HCT116 (cell line): ENCODE measurements around the gene RIN1. TPM values are rescaled to one million over a fixed set of nuclear protein-coding genes. Genes with fewer than 3 reads are reported as not detected.

Experiments used
- ATAC-seq: fragments of 200-7000 bp; cut with Tn5 transposase; 2 replicates; pipeline ENCODE4 v1.9.1; 2020; ENCODE audit warnings: mild to moderate bottlenecking, moderate library complexity
- BruUV-seq: library from RNA; stranded (reverse); fragments of 400-500 nt; replicated peaks from 2 replicates; lab custom pipeline; 2021; lab: Mats Ljungman, UMichigan
- CTCF ChIA-PET: fragments of 300-600 bp; sonication (Branson Sonifier 250); formaldehyde crosslinking; loops from one replicate; lab custom pipeline; 2021; ENCODE audit warnings: antibody characterized with exemption; lab: Charles Lee
- POLR2A ChIA-PET: fragments of 300-600, 350-600 bp; sonication (Branson Sonifier 250); formaldehyde crosslinking; loops from one replicate; lab custom pipeline; 2021; ENCODE audit warnings: antibody characterized with exemption; lab: Charles Lee
- RAD21 ChIA-PET, 2 experiments: fragments of 300-600 bp; sonication (Branson Sonifier 250); formaldehyde crosslinking; loops; one replicate each; lab custom pipeline; 2023; ENCODE audit warnings: low total read pairs in 2 of 2; ENCODE audit not compliant: uncharacterized antibody in 2 of 2, unreplicated experiment in 2 of 2, low non-redundant PET in 1 of 2; lab: Charles Lee
- DNase-seq: peaks from one replicate; pipeline ENCODE4 v3.0.0-alpha.2; 2010; ENCODE audit warnings: low read depth, low spot score
- H2AFZ ChIP-seq: fragments of 200-600 bp; shearing (Covaris generic), sonication (generic); 2 replicates; pipeline ENCODE4 v1.6.1; 2017; ENCODE audit warnings: low read depth, mixed run types, mixed read lengths, antibody characterized with exemption, low read length; ENCODE audit not compliant: poor library complexity, severe bottlenecking
- H3K27ac ChIP-seq: 2 replicates; pipeline ENCODE4 v1.5.1; 2012; ENCODE audit warnings: low read depth, low read length
- H3K27me3 ChIP-seq: fragments of 200-600 bp; sonication (generic); 2 replicates; pipeline ENCODE4 v1.6.1; 2016; ENCODE audit warnings: mixed run types, low read length, mixed read lengths; ENCODE audit not compliant: insufficient read depth
- H3K36me3 ChIP-seq, 2 experiments: fragments of 200-500 bp in 1 of 2; fragments of 200-600 bp in 1 of 2; sonication (Bioruptor generic) in 1 of 2; sonication (generic) in 1 of 2; 2 replicates each; pipeline versions ENCODE4 v1.5.1 to v1.6.1; 2014 to 2016; ENCODE audit warnings: low read length in 2 of 2, inconsistent platforms in 1 of 2, mixed read lengths in 1 of 2, mixed run types in 1 of 2; ENCODE audit not compliant: insufficient read depth in 2 of 2, control insufficient read depth in 1 of 2
- H3K4me1 ChIP-seq, 2 experiments: fragments of 200-600 bp in 1 of 2; sonication (generic) in 1 of 2; 2 replicates each; pipeline versions ENCODE4 v1.5.1 to v1.6.1; 2012 to 2017; ENCODE audit warnings: low read length in 2 of 2, inconsistent platforms in 1 of 2, mild to moderate bottlenecking in 1 of 2, mixed read lengths in 1 of 2, mixed run types in 1 of 2, moderate library complexity in 1 of 2; ENCODE audit not compliant: insufficient read depth in 2 of 2, control insufficient read depth in 1 of 2
- H3K4me2 ChIP-seq: fragments of 200-600 bp; sonication (generic); 2 replicates; pipeline ENCODE4 v1.6.1; 2017; ENCODE audit warnings: mixed run types, low read length, mixed read lengths
- H3K4me3 ChIP-seq, 2 experiments: fragments of 200-600 bp in 1 of 2; sonication (generic) in 1 of 2; replicated peaks in 1 of 2; 2 replicates each; pipeline ENCODE4 v1.5.1; 2011 to 2016; ENCODE audit warnings: low read length in 2 of 2, control low read depth in 1 of 2, low read depth in 1 of 2, mild to moderate bottlenecking in 1 of 2, mixed read lengths in 1 of 2, mixed run types in 1 of 2
- H3K79me2 ChIP-seq: fragments of 200-600 bp; sonication (generic); 2 replicates; pipeline ENCODE4 v1.6.1; 2017; ENCODE audit warnings: mild to moderate bottlenecking, mixed run types, low read length, moderate library complexity, mixed read lengths; ENCODE audit not compliant: insufficient read depth
- H3K9ac ChIP-seq: fragments of 200-600 bp; sonication (generic); 2 replicates; pipeline ENCODE4 v1.6.1; 2016; ENCODE audit warnings: low read length, mixed read lengths
- H3K9me2 ChIP-seq: fragments of 200-600 bp; sonication (generic), shearing (Covaris generic); 2 replicates; pipeline ENCODE4 v1.6.1; 2017; ENCODE audit warnings: mixed run types, mild to moderate bottlenecking, moderate library complexity; ENCODE audit not compliant: insufficient read depth
- H3K9me3 ChIP-seq, 2 experiments: fragments of 200-500 bp in 1 of 2; fragments of 200-600 bp in 1 of 2; sonication (Bioruptor generic) in 1 of 2; sonication (generic) in 1 of 2; 2 replicates each; pipeline ENCODE4 v1.6.1; 2014 to 2017; ENCODE audit warnings: low read length in 2 of 2, mixed read lengths in 2 of 2, inconsistent platforms in 1 of 2, low read depth in 1 of 2, mild to moderate bottlenecking in 1 of 2, mixed run types in 1 of 2, moderate library complexity in 1 of 2; ENCODE audit not compliant: control insufficient read depth in 1 of 2, insufficient read depth in 1 of 2
- H4K20me1 ChIP-seq: fragments of 200-600 bp; sonication (generic), shearing (Covaris generic); 2 replicates; pipeline ENCODE4 v1.6.1; 2017; ENCODE audit warnings: mixed run types, mild to moderate bottlenecking, moderate library complexity; ENCODE audit not compliant: insufficient read depth
- ATF3 ChIP-seq: IDR thresholded peaks from 2 replicates; pipeline ENCODE4 v1.6.1; 2012
- CEBPB ChIP-seq: IDR thresholded peaks from 2 replicates; pipeline ENCODE4 v1.6.1; 2012; ENCODE audit warnings: low read depth
- CTCF ChIP-seq, 3 experiments: fragments of 200-600 bp in 1 of 3; sonication (generic) in 1 of 3; IDR thresholded peaks in 2 of 3; conservative IDR thresholded peaks in 1 of 3; 2 replicates each; pipeline ENCODE4 v1.5.1; 2012 to 2017; ENCODE audit warnings: low read depth in 2 of 3, low read length in 2 of 3, antibody characterized with exemption in 1 of 3, borderline replicate concordance in 1 of 3, control low read depth in 1 of 3, mild to moderate bottlenecking in 1 of 3, mixed read lengths in 1 of 3, mixed run types in 1 of 3, moderate library complexity in 1 of 3; ENCODE audit not compliant: insufficient read depth in 1 of 3
- EGR1 ChIP-seq: IDR thresholded peaks from 2 replicates; pipeline ENCODE4 v1.6.1; 2012; ENCODE audit warnings: low read depth
- ELF1 ChIP-seq: IDR thresholded peaks from 2 replicates; pipeline ENCODE4 v1.6.1; 2012; ENCODE audit warnings: low read depth, borderline replicate concordance
- EZH2 ChIP-seq: fragments of 200-600 bp; sonication (generic); IDR thresholded peaks from 2 replicates; pipeline ENCODE4 v1.6.1; 2017; ENCODE audit warnings: antibody characterized with exemption, mixed run types
- FOSL1 ChIP-seq: IDR thresholded peaks from 2 replicates; pipeline ENCODE4 v1.6.1; 2012; ENCODE audit warnings: low read depth
- JUND ChIP-seq: IDR thresholded peaks from 2 replicates; pipeline ENCODE4 v1.6.1; 2012
- RAD21 ChIP-seq: IDR thresholded peaks from 2 replicates; pipeline ENCODE4 v1.6.1; 2012; ENCODE audit warnings: low read depth, mild to moderate bottlenecking
- SIN3A ChIP-seq: IDR thresholded peaks from 2 replicates; pipeline ENCODE4 v1.6.1; 2012; ENCODE audit warnings: low read depth
- SRF ChIP-seq: IDR thresholded peaks from 2 replicates; pipeline ENCODE4 v1.6.1; 2012; ENCODE audit warnings: low read depth
- ZBTB33 ChIP-seq: IDR thresholded peaks from 2 replicates; pipeline ENCODE4 v1.6.1; 2011; ENCODE audit warnings: mild to moderate bottlenecking, low read length, moderate library complexity; ENCODE audit not compliant: insufficient replicate concordance; ENCODE audit errors: extremely low read depth
- ZFX ChIP-seq: fragments of 450-650 bp; IDR thresholded peaks from 2 replicates; pipeline ENCODE4 v1.6.1; 2017
- intact Hi-C: fragments of 100-400 bp; cut with micrococcal nuclease; formaldehyde crosslinking; loops from 2 replicates; pipeline ENCODE4 v1.10.0; 2022
- total RNA-seq: library from RNA; stranded (reverse); gene quantifications from one replicate; pipeline ENCODE4 v1.2.1, GENCODE V29; 2021; ENCODE audit not compliant: unreplicated experiment
- TF ChIP-seq, protein P1 (sequence below): IDR thresholded peaks from 2 replicates; pipeline ENCODE4 v1.6.1; 2012

The RIN1 gene
- total RNA-seq, 1 experiment from 2014 or later, result 38.7 TPM

GRCh38 chr11:66314561-66315497, 21.4 kb downstream of the RIN1 start (continued):
- TF ChIP-seq CTCF (IDR thresholded peaks at IDR 0.05 in 2 of 3, conservative IDR thresholded peaks at IDR 0.05 in 1 of 3; ENCODE audit: borderline replicate concordance in 1 of 3, insufficient read depth in 1 of 3, low read depth in 2 of 3, low read length in 2 of 3), result no peak
- TF ChIP-seq, all 23 proteins: peak for 0

GRCh38 chr11:66314186-66314501, 22.1 kb downstream of the RIN1 start:
- Histone ChIP-seq H3K4me2 (no peak overlapping the region), H3K9me3 (no peaks in the 10 kb centered on the region), H3K4me1 (peaks cover 16 to 37% of the 10 kb centered on the region in 2 experiments), H2AFZ (no peak overlapping the region), H3K4me3 (no peak overlapping the region), H3K36me3 (no peaks in the 10 kb centered on the region), H3K9ac (no peak overlapping the region), H3K27ac (peak overlapping the region; percentile 79; the same call in 1 of the 2 replicates), H4K20me1 (no peaks in the 10 kb centered on the region)
- POLR2A ChIA-PET, result no interaction called here
- no TSS peak for BruUV-seq
- RAD21 ChIA-PET, result no interaction called here
- CTCF ChIA-PET, result no interaction called here
- intact Hi-C loops, result loop anchor here (5.0 kb wide), 2 partner anchors 58 to 73 kb away; partner anchors contain the start of gene SLC29A2
- no peak for DNase-seq
- TF ChIP-seq ZBTB33, result no peak
- no peak for TF ChIP-seq EZH2
- no peak for TF ChIP-seq CEBPB
- no peak for TF ChIP-seq SIN3A
- TF ChIP-seq ATF3, result no peak
- TF ChIP-seq, protein P1, sequence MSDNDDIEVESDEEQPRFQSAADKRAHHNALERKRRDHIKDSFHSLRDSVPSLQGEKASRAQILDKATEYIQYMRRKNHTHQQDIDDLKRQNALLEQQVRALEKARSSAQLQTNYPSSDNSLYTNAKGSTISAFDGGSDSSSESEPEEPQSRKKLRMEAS, result no peak
- TF ChIP-seq RAD21, result no peak
- no peak for TF ChIP-seq ELF1
- no peak for TF ChIP-seq EGR1
- no peak for TF ChIP-seq ZFX
- TF ChIP-seq SRF, result no peak
- TF ChIP-seq FOSL1, result no peak
- TF ChIP-seq JUND, result no peak
- TF ChIP-seq, all 23 proteins: peak for 0
- no peaks in the 10 kb centered on the region for H3K9me2 ChIP-seq
- ATAC-seq, result no peak
- H3K27me3 ChIP-seq, result no peaks in the 10 kb centered on the region
- H3K79me2 ChIP-seq, result no peaks in the 10 kb centered on the region
